Measurements from ENCODE around the gene CD2AP. TPM values are rescaled to one million over a fixed set of nuclear protein-coding genes. Genes with fewer than 3 reads are reported as not detected.

Gene CD2AP
- total and polyA plus RNA-seq, 4 donors = 5.7 to 22.4 (median 11.5) TPM

DNA sequence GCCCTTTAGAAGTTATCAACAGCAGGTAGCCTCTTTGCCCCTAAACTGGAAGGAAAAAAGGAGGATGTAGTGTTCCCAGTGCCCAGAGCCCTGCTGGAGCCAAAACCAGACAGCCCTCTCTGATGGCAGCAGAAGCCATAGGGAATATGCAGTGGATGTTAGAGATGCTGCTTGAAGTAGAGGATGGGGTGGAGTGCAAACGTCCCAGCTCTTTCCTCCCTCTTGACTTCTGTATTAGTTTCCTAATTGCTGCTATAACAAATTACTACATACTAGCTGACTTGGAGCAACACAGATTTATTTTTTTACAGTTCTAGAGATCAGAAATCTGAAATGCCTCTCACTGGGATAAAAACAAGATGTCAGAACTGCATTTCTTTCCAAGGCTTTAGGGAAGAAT lies 12.5 kb upstream of the CD2AP start:
- H3K4me3 ChIP-seq (ENCODE audit: low read depth in 1 of 3, low read length in 3 of 3) = no peak overlapping the region
- TF ChIP-seq NR2F2 (IDR thresholded peaks at IDR 0.05) (no peak), HNF4G (IDR thresholded peaks at IDR 0.05) (no peak), RAD21 (IDR thresholded peaks at IDR 0.05) (no peak), FOXA1 (IDR thresholded peaks at IDR 0.05) (no peak), TAF1 (conservative IDR thresholded peaks at IDR 0.05) (no peak), SP1 (IDR thresholded peaks at IDR 0.05) (no peak), JUND (IDR thresholded peaks at IDR 0.05) (no peak), GABPA (IDR thresholded peaks at IDR 0.05 in 1 of 2, conservative IDR thresholded peaks at IDR 0.05 in 1 of 2) (no peak), FOXA2 (IDR thresholded peaks at IDR 0.05) (no peak)
- TF ChIP-seq, protein P1, sequence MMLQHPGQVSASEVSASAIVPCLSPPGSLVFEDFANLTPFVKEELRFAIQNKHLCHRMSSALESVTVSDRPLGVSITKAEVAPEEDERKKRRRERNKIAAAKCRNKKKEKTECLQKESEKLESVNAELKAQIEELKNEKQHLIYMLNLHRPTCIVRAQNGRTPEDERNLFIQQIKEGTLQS (IDR thresholded peaks at IDR 0.05) = no peak
- TF ChIP-seq, protein P2, sequence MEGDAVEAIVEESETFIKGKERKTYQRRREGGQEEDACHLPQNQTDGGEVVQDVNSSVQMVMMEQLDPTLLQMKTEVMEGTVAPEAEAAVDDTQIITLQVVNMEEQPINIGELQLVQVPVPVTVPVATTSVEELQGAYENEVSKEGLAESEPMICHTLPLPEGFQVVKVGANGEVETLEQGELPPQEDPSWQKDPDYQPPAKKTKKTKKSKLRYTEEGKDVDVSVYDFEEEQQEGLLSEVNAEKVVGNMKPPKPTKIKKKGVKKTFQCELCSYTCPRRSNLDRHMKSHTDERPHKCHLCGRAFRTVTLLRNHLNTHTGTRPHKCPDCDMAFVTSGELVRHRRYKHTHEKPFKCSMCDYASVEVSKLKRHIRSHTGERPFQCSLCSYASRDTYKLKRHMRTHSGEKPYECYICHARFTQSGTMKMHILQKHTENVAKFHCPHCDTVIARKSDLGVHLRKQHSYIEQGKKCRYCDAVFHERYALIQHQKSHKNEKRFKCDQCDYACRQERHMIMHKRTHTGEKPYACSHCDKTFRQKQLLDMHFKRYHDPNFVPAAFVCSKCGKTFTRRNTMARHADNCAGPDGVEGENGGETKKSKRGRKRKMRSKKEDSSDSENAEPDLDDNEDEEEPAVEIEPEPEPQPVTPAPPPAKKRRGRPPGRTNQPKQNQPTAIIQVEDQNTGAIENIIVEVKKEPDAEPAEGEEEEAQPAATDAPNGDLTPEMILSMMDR (IDR thresholded peaks at IDR 0.05; ENCODE audit: low read depth, low read length, missing input control) = no peak
- TF ChIP-seq, protein P3, sequence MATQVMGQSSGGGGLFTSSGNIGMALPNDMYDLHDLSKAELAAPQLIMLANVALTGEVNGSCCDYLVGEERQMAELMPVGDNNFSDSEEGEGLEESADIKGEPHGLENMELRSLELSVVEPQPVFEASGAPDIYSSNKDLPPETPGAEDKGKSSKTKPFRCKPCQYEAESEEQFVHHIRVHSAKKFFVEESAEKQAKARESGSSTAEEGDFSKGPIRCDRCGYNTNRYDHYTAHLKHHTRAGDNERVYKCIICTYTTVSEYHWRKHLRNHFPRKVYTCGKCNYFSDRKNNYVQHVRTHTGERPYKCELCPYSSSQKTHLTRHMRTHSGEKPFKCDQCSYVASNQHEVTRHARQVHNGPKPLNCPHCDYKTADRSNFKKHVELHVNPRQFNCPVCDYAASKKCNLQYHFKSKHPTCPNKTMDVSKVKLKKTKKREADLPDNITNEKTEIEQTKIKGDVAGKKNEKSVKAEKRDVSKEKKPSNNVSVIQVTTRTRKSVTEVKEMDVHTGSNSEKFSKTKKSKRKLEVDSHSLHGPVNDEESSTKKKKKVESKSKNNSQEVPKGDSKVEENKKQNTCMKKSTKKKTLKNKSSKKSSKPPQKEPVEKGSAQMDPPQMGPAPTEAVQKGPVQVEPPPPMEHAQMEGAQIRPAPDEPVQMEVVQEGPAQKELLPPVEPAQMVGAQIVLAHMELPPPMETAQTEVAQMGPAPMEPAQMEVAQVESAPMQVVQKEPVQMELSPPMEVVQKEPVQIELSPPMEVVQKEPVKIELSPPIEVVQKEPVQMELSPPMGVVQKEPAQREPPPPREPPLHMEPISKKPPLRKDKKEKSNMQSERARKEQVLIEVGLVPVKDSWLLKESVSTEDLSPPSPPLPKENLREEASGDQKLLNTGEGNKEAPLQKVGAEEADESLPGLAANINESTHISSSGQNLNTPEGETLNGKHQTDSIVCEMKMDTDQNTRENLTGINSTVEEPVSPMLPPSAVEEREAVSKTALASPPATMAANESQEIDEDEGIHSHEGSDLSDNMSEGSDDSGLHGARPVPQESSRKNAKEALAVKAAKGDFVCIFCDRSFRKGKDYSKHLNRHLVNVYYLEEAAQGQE (IDR thresholded peaks at IDR 0.05) = no peak
- TF ChIP-seq, protein P4, sequence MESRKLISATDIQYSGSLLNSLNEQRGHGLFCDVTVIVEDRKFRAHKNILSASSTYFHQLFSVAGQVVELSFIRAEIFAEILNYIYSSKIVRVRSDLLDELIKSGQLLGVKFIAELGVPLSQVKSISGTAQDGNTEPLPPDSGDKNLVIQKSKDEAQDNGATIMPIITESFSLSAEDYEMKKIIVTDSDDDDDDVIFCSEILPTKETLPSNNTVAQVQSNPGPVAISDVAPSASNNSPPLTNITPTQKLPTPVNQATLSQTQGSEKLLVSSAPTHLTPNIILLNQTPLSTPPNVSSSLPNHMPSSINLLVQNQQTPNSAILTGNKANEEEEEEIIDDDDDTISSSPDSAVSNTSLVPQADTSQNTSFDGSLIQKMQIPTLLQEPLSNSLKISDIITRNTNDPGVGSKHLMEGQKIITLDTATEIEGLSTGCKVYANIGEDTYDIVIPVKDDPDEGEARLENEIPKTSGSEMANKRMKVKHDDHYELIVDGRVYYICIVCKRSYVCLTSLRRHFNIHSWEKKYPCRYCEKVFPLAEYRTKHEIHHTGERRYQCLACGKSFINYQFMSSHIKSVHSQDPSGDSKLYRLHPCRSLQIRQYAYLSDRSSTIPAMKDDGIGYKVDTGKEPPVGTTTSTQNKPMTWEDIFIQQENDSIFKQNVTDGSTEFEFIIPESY (IDR thresholded peaks at IDR 0.05) = no peak
- no peaks in the 10 kb centered on the region for H3K27me3 ChIP-seq (ENCODE audit: control insufficient read depth in 4 of 4, insufficient read depth in 4 of 4, low read length in 3 of 4)
- H3K27ac ChIP-seq (ENCODE audit: low read depth in 1 of 2, low read length in 2 of 2) = no peak overlapping the region
- no peak for DNase-seq (ENCODE audit: low spot score)
- WGBS = 84% methylated on average over 1 of the region's 1 CpG
- no peak overlapping the region for H3K9ac ChIP-seq (ENCODE audit: low read depth in 1 of 2, low read length in 2 of 2)
- peaks cover 4 to 17% (median 12%) of the 10 kb centered on the region in 4 donors for H3K4me1 ChIP-seq (ENCODE audit: control insufficient read depth in 4 of 4, insufficient read depth in 4 of 4, low read length in 3 of 4)
- H3K36me3 ChIP-seq (ENCODE audit: control insufficient read depth in 4 of 4, insufficient read depth in 3 of 4, low read depth in 1 of 4, low read length in 3 of 4) = no peaks in the 10 kb centered on the region
- no peaks in the 10 kb centered on the region for H3K9me3 ChIP-seq (ENCODE audit: control insufficient read depth in 4 of 4, low read length in 3 of 4)

DNA sequence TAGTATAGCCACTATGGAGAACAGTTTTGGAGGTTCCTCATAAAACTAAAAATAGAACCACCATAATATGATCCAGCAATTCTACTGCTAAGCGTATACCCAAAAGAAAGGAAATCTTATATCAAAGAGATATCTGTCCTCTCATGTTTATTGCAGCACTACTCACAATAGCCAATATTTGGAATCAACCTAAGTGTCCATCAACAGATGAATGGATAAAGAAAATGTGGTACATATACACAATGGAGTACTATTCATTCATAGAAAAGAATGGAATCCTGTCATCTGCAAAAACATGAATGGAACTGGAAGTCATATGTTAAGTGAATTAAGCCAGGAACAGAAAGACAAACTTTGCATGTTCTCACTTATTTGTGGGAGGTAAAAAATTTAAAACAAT lies 5.7 kb upstream of the CD2AP start:
- TF ChIP-seq RXRA (IDR thresholded peaks at IDR 0.05) (no peak), HNF4A (conservative IDR thresholded peaks at IDR 0.05) (no peak), JUND (IDR thresholded peaks at IDR 0.05) (no peak), GABPA (IDR thresholded peaks at IDR 0.05 in 1 of 2, conservative IDR thresholded peaks at IDR 0.05 in 1 of 2) (no peak)
- TF ChIP-seq, protein P2 (IDR thresholded peaks at IDR 0.05; ENCODE audit: low read depth, low read length, missing input control) = no peak
- H3K27ac ChIP-seq (ENCODE audit: low read depth in 1 of 2, low read length in 2 of 2) = no peak overlapping the region
- H3K9me3 ChIP-seq (ENCODE audit: control insufficient read depth in 4 of 4, low read length in 3 of 4) = no peaks in the 10 kb centered on the region
- H3K4me1 ChIP-seq (ENCODE audit: control insufficient read depth in 4 of 4, insufficient read depth in 4 of 4, low read length in 3 of 4) = peaks cover 0 to 10% (median 4%) of the 10 kb centered on the region in 4 donors
- no peak overlapping the region for H3K9ac ChIP-seq (ENCODE audit: low read depth in 1 of 2, low read length in 2 of 2)
- 91% methylated on average over 1 of the region's 1 CpG for WGBS
- no peak for DNase-seq (ENCODE audit: low spot score)
- H3K27me3 ChIP-seq (ENCODE audit: control insufficient read depth in 4 of 4, insufficient read depth in 4 of 4, low read length in 3 of 4) = no peaks in the 10 kb centered on the region
- H3K36me3 ChIP-seq (ENCODE audit: control insufficient read depth in 4 of 4, insufficient read depth in 3 of 4, low read depth in 1 of 4, low read length in 3 of 4) = no peaks in the 10 kb centered on the region
- no peak overlapping the region for H3K4me3 ChIP-seq (ENCODE audit: low read depth in 1 of 3, low read length in 3 of 3)

Measured in liver (tissue), 9 donors.